ENCODE data around the gene ZCCHC14.

DNA sequence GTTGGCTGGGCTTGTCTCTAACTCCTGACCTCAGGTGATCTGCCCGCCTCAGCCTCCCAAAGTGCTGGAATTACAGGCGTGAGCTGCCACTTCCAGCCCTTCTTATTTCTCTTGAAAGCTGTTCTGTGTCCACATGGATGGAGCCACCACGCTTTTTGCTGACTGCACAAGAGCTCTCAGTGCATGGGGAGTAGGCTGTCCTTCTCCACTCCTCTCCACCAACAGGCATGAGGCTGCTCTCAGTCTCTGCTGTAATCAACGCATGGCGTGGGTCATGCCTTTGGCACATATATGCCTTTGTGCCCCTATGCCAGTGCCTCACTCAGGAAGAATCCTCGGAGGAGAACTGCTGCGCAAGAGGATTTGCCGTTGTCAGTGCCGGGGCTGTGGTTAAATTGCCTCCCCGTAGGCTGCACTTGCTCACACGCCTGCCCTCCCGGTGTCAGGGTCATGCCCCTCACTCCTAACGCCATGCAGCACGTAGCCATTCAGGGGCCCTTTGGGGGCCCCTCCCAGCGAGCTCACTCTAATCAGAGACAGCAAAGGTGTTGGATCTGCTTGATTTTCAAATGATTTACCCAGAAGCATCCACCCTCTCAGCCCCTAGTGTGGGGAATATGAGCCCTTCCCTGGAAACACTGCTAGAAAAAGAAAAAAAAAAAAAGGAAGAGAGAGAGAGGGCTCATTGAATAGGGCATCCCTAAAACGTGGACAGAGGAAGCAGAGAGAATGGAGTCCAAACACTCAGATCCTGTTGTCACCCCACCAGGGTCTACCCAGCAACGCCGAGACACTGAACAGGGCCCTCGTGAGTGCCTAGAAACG is 47.5 kb upstream of the ZCCHC14 start:
- no peak for TF ChIP-seq POLR2AphosphoS5 (IDR thresholded peaks at IDR 0.05; ENCODE audit: low read depth, low read length)
- TF ChIP-seq POLR2A (IDR thresholded peaks at IDR 0.05; ENCODE audit: low read depth, low read length), result no peak
- no peak for TF ChIP-seq TAF1 (IDR thresholded peaks at IDR 0.05; ENCODE audit: low read depth, low read length)
- no peak for TF ChIP-seq PAX5 (IDR thresholded peaks at IDR 0.05; ENCODE audit: insufficient read depth, low read length, severe bottlenecking)
